GM23248 (cell line): ENCODE results near the gene SHH.

ENCODE experiments used
- EZH2 ChIP-seq: fragments of 200-600 bp; sonication (generic); IDR thresholded peaks from 2 replicates; pipeline ENCODE4 v1.6.1; 2018; ENCODE audit warnings: antibody characterized with exemption, mild to moderate bottlenecking; ENCODE audit not compliant: insufficient read depth, poor library complexity, severe bottlenecking
- EZH2phosphoT487 ChIP-seq: fragments of 200-600 bp; sonication (generic); IDR thresholded peaks from 2 replicates; pipeline ENCODE4 v1.6.1; 2018; ENCODE audit warnings: antibody characterized with exemption, moderate library complexity, mild to moderate bottlenecking, low read depth; ENCODE audit not compliant: insufficient read depth

GRCh38 chr7:155773531-155773930 is 38.7 kb downstream of the SHH start:
- TF ChIP-seq EZH2, result no peak
- TF ChIP-seq EZH2phosphoT487, result no peak
